ENCODE measurements around the gene MRPS27. TPM values are rescaled to one million over a fixed set of nuclear protein-coding genes. Genes with fewer than 3 reads are reported as not detected.
"Not testable (repeated sequence)": the region's sequence is repeated elsewhere in the genome, so short reads cannot be mapped to it uniquely, and the experiment has no call there.

The MRPS27 gene
- total and polyA plus RNA-seq, 5 experiments from 2014 or later: 31.7 to 48.5 (median 43.6) TPM

- DNase-seq (no peak), ATAC-seq (no peak)
- Mint-ChIP-seq H3K36me3 (peaks cover 4 to 40% (median 16%) of the 10 kb centered on the region in 3 donors), H3K27me3 (no peaks in the 10 kb centered on the region), H3K4me3 (no peak overlapping the region), H3K4me1 (peaks cover 0 to 12% (median 9%) of the 10 kb centered on the region in 4 donors), H3K9me3 (no peaks in the 10 kb centered on the region), H3K27ac (no peak overlapping the region)
- POLR2A ChIA-PET: no interaction called here
These were observed 33.0 kb upstream of the MRPS27 start for GRCh38 chr5:72353046-72353445.

- Mint-ChIP-seq H3K4me1 (peaks cover 0 to 12% (median 9%) of the 10 kb centered on the region in 4 donors), H3K36me3 (peaks cover 4 to 39% (median 16%) of the 10 kb centered on the region in 3 donors), H3K27ac (no peak overlapping the region), H3K27me3 (no peaks in the 10 kb centered on the region), H3K4me3 (no peak overlapping the region), H3K9me3 (no peaks in the 10 kb centered on the region)
- ATAC-seq (no peak), DNase-seq (no peak)
- POLR2A ChIA-PET: no interaction called here
These were observed 32.6 kb upstream of the MRPS27 start for GRCh38 chr5:72352616-72353015.

GRCh38 chr5:72351376-72351775 lies 31.3 kb upstream of the MRPS27 start:
- H3K4me1 Mint-ChIP-seq: peaks cover 0 to 12% (median 9%) of the 10 kb centered on the region in 4 donors
- peaks cover 4 to 46% (median 25%) of the 10 kb centered on the region in 3 donors for H3K36me3 Mint-ChIP-seq
- no peak overlapping the region for H3K27ac Mint-ChIP-seq
- no peaks in the 10 kb centered on the region for H3K9me3 Mint-ChIP-seq
- ATAC-seq: no peak
- no peak overlapping the region for H3K4me3 Mint-ChIP-seq
- POLR2A ChIA-PET: no interaction called here
- H3K27me3 Mint-ChIP-seq: no peaks in the 10 kb centered on the region
- no peak for DNase-seq

- no peak overlapping the region for H3K4me3 Mint-ChIP-seq
- peaks cover 0 to 12% (median 9%) of the 10 kb centered on the region in 4 donors for H3K4me1 Mint-ChIP-seq
- no peaks in the 10 kb centered on the region for H3K27me3 Mint-ChIP-seq
- ATAC-seq: no peak
- POLR2A ChIA-PET: no interaction called here
- DNase-seq: no peak
- H3K27ac Mint-ChIP-seq: no peak overlapping the region
- no peaks in the 10 kb centered on the region for H3K9me3 Mint-ChIP-seq
- peaks cover 13 to 62% (median 42%) of the 10 kb centered on the region in 3 donors for H3K36me3 Mint-ChIP-seq
These were observed 27.8 kb upstream of the MRPS27 start for GRCh38 chr5:72347801-72348308.

GRCh38 chr5:72346398-72346797 lies 26.4 kb upstream of the MRPS27 start:
- Mint-ChIP-seq H3K4me3 (no peak overlapping the region), H3K27ac (no peak overlapping the region), H3K36me3 (peaks cover 13 to 61% (median 46%) of the 10 kb centered on the region in 3 donors), H3K4me1 (peaks cover 0 to 12% (median 9%) of the 10 kb centered on the region in 4 donors), H3K27me3 (no peaks in the 10 kb centered on the region), H3K9me3 (no peaks in the 10 kb centered on the region)
- no peak for ATAC-seq
- POLR2A ChIA-PET: no interaction called here
- no peak for DNase-seq

- ATAC-seq (no peak), DNase-seq (no peak)
- Mint-ChIP-seq H3K36me3 (peaks cover 2 to 82% (median 48%) of the 10 kb centered on the region in 3 donors), H3K4me3 (no peak overlapping the region), H3K4me1 (no peaks in the 10 kb centered on the region), H3K27me3 (no peaks in the 10 kb centered on the region), H3K27ac (no peak overlapping the region), H3K9me3 (no peaks in the 10 kb centered on the region)
- POLR2A ChIA-PET: no interaction called here
These were observed 18.7 kb upstream of the MRPS27 start for GRCh38 chr5:72338689-72339209.

DNA sequence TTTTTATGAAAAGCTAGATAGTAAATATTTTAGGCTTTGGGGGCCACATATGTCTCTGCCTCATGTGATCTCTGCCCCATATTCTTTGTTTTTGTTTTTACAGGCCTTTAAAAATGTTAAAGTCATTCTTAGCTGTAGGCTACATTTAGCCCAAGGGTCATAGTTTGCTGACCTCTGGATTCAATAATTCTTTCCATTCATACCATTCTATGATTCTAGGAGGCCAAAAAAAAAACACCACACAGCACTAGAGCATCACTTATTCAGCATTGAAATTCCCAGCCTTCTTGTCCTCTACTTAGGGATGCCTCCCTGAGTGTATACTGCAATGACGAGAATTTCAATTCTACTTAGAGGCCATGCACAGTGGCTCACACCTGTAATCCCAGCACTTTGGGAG lies 17.1 kb upstream of the MRPS27 start:
- no peak overlapping the region for H3K27ac Mint-ChIP-seq
- DNase-seq (no peak), ATAC-seq (no peak)
- H3K27me3 Mint-ChIP-seq: no peaks in the 10 kb centered on the region
- H3K36me3 Mint-ChIP-seq: peaks cover 5 to 76% (median 42%) of the 10 kb centered on the region in 3 donors
- H3K4me3 Mint-ChIP-seq: no peak overlapping the region
- POLR2A ChIA-PET: interaction anchor here (0.7 kb wide), 1 partner anchor 727 kb away, joined by 3 read pairs; no protein-coding TSS in a partner anchor
- no peaks in the 10 kb centered on the region for H3K9me3 Mint-ChIP-seq
- H3K4me1 Mint-ChIP-seq: no peaks in the 10 kb centered on the region

- Mint-ChIP-seq H3K9me3 (no peaks in the 10 kb centered on the region), H3K36me3 (peaks cover 11 to 71% (median 52%) of the 10 kb centered on the region in 3 donors), H3K4me1 (peaks cover 0 to 7% (median 6%) of the 10 kb centered on the region in 4 donors), H3K27ac (no peak overlapping the region), H3K27me3 (no peaks in the 10 kb centered on the region), H3K4me3 (no peak overlapping the region)
- POLR2A ChIA-PET: no interaction called here
- no peak for DNase-seq
- ATAC-seq: no peak
These were observed 10.7 kb upstream of the MRPS27 start for GRCh38 chr5:72330712-72331111.

- Mint-ChIP-seq H3K27ac (peak overlapping the region in 1 of 10 donors; percentile 71), H3K27me3 (no peaks in the 10 kb centered on the region), H3K4me3 (no peak overlapping the region), H3K36me3 (peaks cover 16 to 83% (median 56%) of the 10 kb centered on the region in 3 donors), H3K9me3 (no peaks in the 10 kb centered on the region), H3K4me1 (peaks cover 3 to 20% (median 14%) of the 10 kb centered on the region in 4 donors)
- POLR2A ChIA-PET: no interaction called here
- DNase-seq: no peak
- no peak for ATAC-seq
These were observed 8.1 kb upstream of the MRPS27 start for GRCh38 chr5:72328172-72328571.

DNA sequence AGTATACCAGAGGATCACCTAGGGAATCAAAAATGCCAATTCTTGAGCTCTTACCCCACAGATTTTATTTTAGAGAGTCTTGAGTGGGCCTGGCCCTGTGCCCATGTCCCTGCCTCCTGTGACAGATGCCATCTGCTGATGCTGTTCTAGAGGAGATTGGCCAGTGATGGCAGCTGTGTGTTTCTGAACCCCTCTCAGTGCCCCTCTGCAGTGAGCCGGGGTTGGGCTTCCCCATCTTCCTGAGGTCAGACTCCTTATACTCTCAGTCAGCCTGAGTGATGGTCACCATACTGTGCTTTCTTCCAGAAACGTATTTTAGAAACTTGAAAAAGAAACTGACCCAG lies 6.2 kb upstream of the MRPS27 start:
- peaks cover 9 to 31% (median 18%) of the 10 kb centered on the region in 4 donors for H3K4me1 Mint-ChIP-seq
- H3K4me3 Mint-ChIP-seq: no peak overlapping the region
- POLR2A ChIA-PET: no interaction called here
- ATAC-seq: no peak
- peaks cover 13 to 71% (median 51%) of the 10 kb centered on the region in 3 donors for H3K36me3 Mint-ChIP-seq
- H3K27me3 Mint-ChIP-seq: no peaks in the 10 kb centered on the region
- no peaks in the 10 kb centered on the region for H3K9me3 Mint-ChIP-seq
- DNase-seq: no peak
- no peak overlapping the region for H3K27ac Mint-ChIP-seq

GRCh38 chr5:72325566-72326305 lies 5.7 kb upstream of the MRPS27 start:
- Mint-ChIP-seq H3K27ac (no peak overlapping the region), H3K27me3 (no peaks in the 10 kb centered on the region), H3K4me3 (no peak overlapping the region), H3K4me1 (peaks cover 14 to 31% (median 20%) of the 10 kb centered on the region in 4 donors), H3K36me3 (peaks cover 13 to 65% (median 46%) of the 10 kb centered on the region in 3 donors), H3K9me3 (no peaks in the 10 kb centered on the region)
- POLR2A ChIA-PET: no interaction called here
- ATAC-seq (no peak), DNase-seq (no peak)

- peaks cover 12 to 34% (median 27%) of the 10 kb centered on the region in 4 donors for H3K4me1 Mint-ChIP-seq
- ATAC-seq: no peak
- no peak for DNase-seq
- peak overlapping the region in 1 of 10 donors; percentile 44 for H3K27ac Mint-ChIP-seq
- H3K4me3 Mint-ChIP-seq: no peak overlapping the region
- peaks cover 9 to 52% (median 34%) of the 10 kb centered on the region in 3 donors for H3K36me3 Mint-ChIP-seq
- no peaks in the 10 kb centered on the region for H3K27me3 Mint-ChIP-seq
- H3K9me3 Mint-ChIP-seq: no peaks in the 10 kb centered on the region
- POLR2A ChIA-PET: no interaction called here
These were observed 4.3 kb upstream of the MRPS27 start for GRCh38 chr5:72324189-72324825.

DNA sequence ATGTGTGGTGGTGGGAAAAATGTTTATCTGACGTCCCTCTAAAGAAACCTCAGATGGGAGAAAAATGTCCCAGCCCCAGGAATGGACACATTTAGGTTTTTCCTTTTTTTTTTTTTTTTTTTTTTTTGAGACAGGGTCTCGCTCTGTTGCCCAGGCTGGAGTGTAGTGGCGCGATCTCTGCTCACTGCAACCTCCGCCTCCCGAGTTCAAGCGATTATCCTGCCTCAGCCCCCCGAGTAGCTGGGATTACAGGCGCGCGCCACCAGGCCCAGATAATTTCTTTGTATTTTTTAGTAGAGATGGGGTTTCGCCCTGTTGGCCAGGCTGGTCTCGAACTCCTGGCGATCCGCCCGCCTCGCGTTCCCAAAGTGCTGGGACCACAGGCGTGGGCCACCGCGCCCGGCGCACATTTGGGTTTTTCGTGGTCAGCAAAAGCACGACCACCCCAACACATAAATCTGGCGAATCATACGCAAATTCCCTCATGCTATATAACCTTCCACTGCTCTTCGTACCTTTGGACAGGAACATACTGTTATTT lies 535 bp downstream of the MRPS27 start:
- Mint-ChIP-seq H3K36me3 (peaks cover 4 to 27% (median 14%) of the 10 kb centered on the region in 3 donors), H3K4me3 (peak overlapping the region; percentile 92 to 99 (median 98)), H3K4me1 (peaks cover 9 to 62% (median 57%) of the 10 kb centered on the region in 4 donors), H3K27ac (peak overlapping the region; percentile 93 to 99 (median 96))
- H3K9me3 Mint-ChIP-seq, DNase-seq, ATAC-seq, H3K27me3 Mint-ChIP-seq: not testable (repeated sequence)
- POLR2A ChIA-PET: interaction anchor here (0.7 to 5.1 kb wide), 5 partner anchors 11 to 423 kb away, joined by 3 to 50 read pairs (median 4); no protein-coding TSS in a partner anchor
